Globus pallidus (tissue), 1 donor: ENCODE measurements around the gene TREM1.
"Not testable (repeated sequence)": the region's sequence is repeated elsewhere in the genome, so short reads cannot be mapped to it uniquely, and the experiment has no call there.

Experiments
- DNase-seq: peaks from one replicate; pipeline ENCODE4 v3.0.0-alpha.2; 2015; ENCODE audit warnings: low spot score

TREM1 gene

GRCh38 chr6:41257369-41258195 lies 28.9 kb downstream of the TREM1 start:
- DNase-seq, result no peak

- DNase-seq, result no peak
Measured at GRCh38 chr6:41256383-41256782, 30.1 kb downstream of the TREM1 start.

GRCh38 chr6:41255638-41256246 lies 30.7 kb downstream of the TREM1 start:
- no peak for DNase-seq

- DNase-seq, result no peak
Measured at GRCh38 chr6:41255110-41255509, 31.4 kb downstream of the TREM1 start.

- no peak for DNase-seq
Measured at GRCh38 chr6:41252401-41253169, 33.9 kb downstream of the TREM1 start.

GRCh38 chr6:41247882-41248705 lies 38.4 kb downstream of the TREM1 start:
- DNase-seq, result no peak

- DNase-seq, result no peak
Measured at GRCh38 chr6:41247288-41247865, 39.1 kb downstream of the TREM1 start.

GRCh38 chr6:41246529-41246928 lies 40.0 kb downstream of the TREM1 start:
- not testable (repeated sequence) for DNase-seq

GRCh38 chr6:41239467-41240159 lies 46.9 kb downstream of the TREM1 start:
- DNase-seq, result no peak

GRCh38 chr6:41237128-41237527 lies 49.4 kb downstream of the TREM1 start:
- no peak for DNase-seq

- DNase-seq, result no peak
Measured at GRCh38 chr6:41236276-41236675, 50.2 kb downstream of the TREM1 start.

- DNase-seq, result no peak
Measured at GRCh38 chr6:41232667-41233066, 53.8 kb downstream of the TREM1 start.

GRCh38 chr6:41231246-41231645 lies 55.2 kb downstream of the TREM1 start:
- no peak for DNase-seq

GRCh38 chr6:41229721-41230120 lies 56.8 kb downstream of the TREM1 start:
- DNase-seq, result no peak

GRCh38 chr6:41228616-41229015 lies 57.9 kb downstream of the TREM1 start:
- no peak for DNase-seq

GRCh38 chr6:41228096-41228495 lies 58.4 kb downstream of the TREM1 start, which contains the start of gene TREML4:
Gene TREML4 (plus strand): TSS chr6:41228349. CDS start chr6:41228428, 79 bp downstream.
- no peak for DNase-seq

GRCh38 chr6:41226752-41227151 lies 59.7 kb downstream of the TREM1 start:
- DNase-seq, result no peak

- DNase-seq, result no peak
Measured at GRCh38 chr6:41224800-41225199, 61.7 kb downstream of the TREM1 start.
